NCI-H524 treated with DMSO at 0.1 percent for 48 hours (cell line): ENCODE measurements around the gene PAK4.
"Not testable (repeated sequence)": the region's sequence is repeated elsewhere in the genome, so short reads cannot be mapped to it uniquely, and the experiment has no call there.

ENCODE experiments used
- DNase-seq: peaks from one replicate; lab custom pipeline; 2025; lab: John Stamatoyannopoulos, UW

Gene PAK4

GRCh38 chr19:39125554-39126311 lies at the start of gene PAK4:
PAK4 (plus strand) TSS chr19:39125786; CDS start chr19:39169554, 43,768 bp downstream.
- peak; percentile 93 for DNase-seq

GRCh38 chr19:39077323-39077722 lies 48.3 kb upstream of the PAK4 start:
- DNase-seq: no peak

- no peak for DNase-seq
These were observed 47.0 kb upstream of the PAK4 start for GRCh38 chr19:39078436-39079200.

GRCh38 chr19:39080431-39080830 lies 45.2 kb upstream of the PAK4 start:
- no peak for DNase-seq

DNA sequence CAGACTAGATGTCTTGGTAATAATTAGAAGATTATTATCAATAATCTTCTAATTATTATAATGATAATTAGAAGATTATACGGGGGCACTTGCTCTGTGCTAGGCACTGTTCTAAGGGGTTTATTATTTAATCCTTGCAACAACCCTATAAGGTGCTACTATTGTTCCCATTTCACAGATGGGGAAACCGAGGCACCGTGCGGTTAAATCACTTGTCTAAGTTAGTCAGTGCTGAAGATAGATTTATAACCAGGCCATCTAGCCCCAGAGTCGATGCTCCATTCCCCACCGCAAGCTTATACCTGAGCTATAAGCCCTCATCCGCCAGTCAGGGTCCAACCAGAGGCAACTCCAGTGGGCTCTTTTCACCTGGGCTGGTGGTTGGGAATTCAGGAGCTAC lies 43.4 kb upstream of the PAK4 start:
- no peak for DNase-seq

GRCh38 chr19:39082745-39083598 lies 42.6 kb upstream of the PAK4 start:
- DNase-seq: no peak

DNA sequence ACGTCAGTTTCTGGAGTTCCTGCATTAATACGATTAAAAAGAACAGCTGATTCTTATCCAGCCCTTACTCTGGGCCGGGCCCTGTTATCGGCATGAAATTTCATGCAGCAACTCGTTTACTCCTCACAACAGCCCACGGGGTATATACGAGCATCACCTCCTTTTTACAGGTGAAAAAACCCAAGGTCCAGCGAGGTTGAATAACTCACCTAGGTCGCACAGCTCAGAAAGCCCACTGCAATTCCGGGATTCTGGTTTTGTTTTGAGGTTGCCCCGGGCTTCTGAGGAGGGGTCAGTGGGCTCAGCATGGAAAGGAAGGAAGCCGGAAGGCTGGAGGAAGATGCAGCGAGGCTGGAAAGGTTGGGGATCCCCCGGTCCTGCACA lies 42.0 kb upstream of the PAK4 start:
- DNase-seq: no peak

DNA sequence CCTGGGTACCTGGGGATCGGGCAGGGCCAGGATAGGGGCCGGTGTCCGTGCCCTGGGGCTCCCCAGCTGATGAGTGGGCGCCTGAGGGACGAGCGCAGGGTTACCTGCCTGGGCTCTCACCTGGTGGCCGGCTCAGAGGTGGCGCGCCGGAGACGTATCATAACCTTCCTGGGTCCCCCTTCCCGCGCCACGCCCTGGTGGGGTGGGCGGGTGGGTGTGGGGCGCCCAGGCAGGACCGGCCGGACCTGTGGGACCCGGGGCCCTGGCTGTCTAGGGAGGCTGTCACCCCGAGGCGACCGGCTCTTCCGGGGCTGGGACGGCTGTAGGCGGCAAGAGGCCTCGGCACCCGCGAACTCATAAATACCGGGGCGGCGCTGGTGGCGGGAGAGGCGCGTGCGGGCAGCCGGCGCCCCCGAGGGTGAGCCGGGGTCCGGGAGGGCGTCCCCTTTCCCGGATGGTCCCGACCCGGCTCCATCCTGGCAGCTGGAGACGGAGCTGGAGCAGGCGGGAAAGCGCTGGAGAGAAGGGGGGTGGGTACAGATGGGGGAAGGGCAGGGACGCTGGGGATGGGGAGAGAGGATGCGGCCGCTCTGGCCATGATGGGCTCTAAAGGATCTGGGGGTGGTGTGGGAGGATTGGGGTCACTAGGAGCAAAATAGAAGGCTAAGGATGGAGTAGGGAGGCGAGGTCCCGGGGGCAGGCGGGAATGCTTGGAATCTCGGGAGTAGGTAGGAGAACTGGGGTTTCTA lies 41.4 kb upstream of the PAK4 start, which contains the start of gene ACP7:
Gene ACP7 (plus strand): TSS at position 386 of the 749 bp plus-strand sequence. CDS start 902 bp downstream, outside the sequence.
- no peak for DNase-seq

- no peak for DNase-seq
These were observed 40.9 kb upstream of the PAK4 start for GRCh38 chr19:39084732-39085080.

- DNase-seq: no peak
These were observed 40.2 kb upstream of the PAK4 start for GRCh38 chr19:39085392-39085791.

DNA sequence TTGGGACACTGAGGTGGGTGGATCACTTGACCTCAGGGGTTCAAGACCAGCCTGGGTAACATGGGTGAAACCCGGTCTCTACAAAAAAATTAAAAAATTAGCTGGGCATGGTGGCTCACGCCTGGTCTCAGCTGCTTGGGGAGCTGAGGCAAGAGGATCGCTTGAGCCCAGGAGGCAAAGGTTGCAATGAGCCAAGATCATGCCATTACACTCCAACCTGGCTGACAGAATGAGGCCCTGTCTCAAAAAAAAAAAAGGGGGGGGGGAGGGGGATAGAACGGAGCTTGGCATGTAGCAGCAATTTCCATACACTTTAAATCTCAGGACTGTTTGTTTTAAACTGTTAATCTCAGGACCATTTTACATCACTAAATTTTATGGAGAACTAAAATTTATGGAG lies 39.2 kb upstream of the PAK4 start:
- no peak for DNase-seq

DNA sequence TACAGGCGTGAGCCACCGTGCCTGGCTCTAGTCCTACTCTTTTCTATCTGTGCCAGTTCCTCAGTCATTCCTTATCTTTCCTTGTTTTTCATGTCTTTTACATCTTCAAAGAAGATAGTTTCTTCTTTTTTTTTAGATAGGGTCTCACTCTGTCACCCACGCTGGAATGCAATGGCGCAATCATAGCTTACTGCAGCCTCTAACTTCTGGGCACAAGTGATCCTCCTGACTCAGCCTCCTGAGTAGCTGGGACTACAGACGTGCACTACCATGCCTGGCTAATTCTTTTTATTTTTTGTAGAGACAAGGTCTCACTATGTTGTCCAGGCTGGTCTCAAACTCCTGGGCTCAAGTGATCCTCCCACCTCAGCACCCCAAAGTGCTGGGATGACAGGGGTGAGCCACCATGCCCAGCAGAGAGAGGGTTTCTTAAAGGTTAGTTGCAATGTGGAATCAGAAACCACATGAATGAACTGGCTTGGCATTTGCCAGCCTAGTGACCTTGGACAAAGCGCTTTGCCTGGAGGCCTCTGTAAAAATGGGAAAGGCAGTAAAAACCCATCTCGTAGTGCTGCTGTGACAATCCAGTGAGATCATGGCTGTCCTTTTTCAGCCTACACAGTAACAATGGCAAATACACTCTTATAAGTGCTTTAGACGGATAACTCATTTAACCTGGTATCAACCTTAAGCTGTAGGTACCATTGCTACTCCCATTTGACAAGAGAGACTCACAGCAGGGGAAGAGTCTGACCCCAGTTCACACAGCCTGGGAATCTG lies 37.5 kb upstream of the PAK4 start:
- no peak for DNase-seq

DNA sequence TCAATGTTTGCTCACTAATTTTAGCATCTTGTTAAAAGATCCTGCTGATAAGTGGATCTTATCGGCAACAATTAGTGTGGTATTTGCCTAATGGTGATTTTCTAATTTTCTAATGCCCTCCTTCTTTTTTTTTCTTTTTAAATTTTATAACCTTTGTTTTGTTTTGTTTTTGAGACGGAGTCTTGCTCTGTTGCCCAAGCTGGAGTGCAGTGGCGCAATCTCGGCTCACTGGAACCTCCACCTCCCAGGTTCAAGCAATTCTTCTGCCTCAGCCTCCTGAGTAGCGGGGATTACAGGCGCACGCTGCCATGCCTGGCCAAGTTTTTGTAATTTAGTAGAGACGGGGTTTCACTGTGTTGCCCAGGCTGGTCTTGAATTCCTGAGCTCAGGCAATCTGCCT lies 35.6 kb upstream of the PAK4 start:
- DNase-seq: not testable (repeated sequence)

- DNase-seq: no peak
These were observed 34.7 kb upstream of the PAK4 start for GRCh38 chr19:39090881-39091280.

- not testable (repeated sequence) for DNase-seq
These were observed 29.6 kb upstream of the PAK4 start for GRCh38 chr19:39095799-39096540.

DNA sequence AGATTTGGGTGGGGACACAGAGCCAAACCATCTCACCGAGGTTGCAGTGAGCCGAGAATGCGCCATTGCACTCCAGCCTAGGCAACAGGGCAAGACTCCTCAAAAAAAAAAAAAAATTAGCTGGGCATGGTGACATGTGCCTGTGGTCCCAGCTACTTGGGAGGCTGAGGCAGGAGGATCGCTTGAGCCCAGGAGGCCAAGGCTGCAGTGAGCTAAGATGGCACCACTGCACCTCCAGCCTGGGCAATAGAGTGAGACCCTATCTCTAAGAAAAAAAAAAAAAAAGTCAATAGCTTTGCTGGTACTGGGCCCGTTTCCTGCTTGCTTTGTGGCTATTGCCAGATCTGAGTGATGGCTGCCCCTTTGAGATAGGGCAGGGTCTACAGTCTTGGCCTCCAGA lies 28.3 kb upstream of the PAK4 start:
- no peak for DNase-seq

DNA sequence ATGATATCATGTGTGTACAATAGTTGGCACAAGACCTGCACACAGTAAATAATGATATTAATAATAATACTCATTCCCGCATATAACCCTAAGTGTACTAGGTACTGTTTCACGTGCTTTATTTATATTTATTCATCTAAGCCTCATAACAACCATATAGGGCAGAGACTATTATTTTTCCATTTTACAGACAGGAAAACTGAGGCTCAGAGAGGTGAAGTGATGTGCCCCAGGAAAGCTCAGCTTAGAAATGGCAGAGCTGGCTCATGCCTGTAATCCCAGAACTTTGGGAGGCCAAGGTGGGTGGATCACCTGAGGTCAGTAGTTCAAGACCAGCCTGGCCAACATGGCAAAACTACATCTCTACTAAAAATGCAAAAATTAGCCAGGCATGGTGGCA lies 27.9 kb upstream of the PAK4 start:
- DNase-seq: no peak

- DNase-seq: no peak
These were observed 27.0 kb upstream of the PAK4 start for GRCh38 chr19:39098365-39099269.

GRCh38 chr19:39099341-39099740 lies 26.2 kb upstream of the PAK4 start:
- no peak for DNase-seq
